Measurements from ENCODE around the gene PCBD1. TPM values are rescaled to one million over a fixed set of nuclear protein-coding genes. Genes with fewer than 3 reads are reported as not detected.

PCBD1 gene
- total and polyA plus RNA-seq, 2 donors (not counting 1 experiment from before 2014, with no cell fraction given), result 6.7 to 14.1 TPM

GRCh38 chr10:70914316-70914864 is 26.0 kb upstream of the PCBD1 start:
- no peak overlapping the region for H3K4me3 Mint-ChIP-seq
- Histone ChIP-seq H3K36me3 (replicated peaks in 1 of 2; ENCODE audit: control extremely low read depth in 1 of 2, control insufficient read depth in 1 of 2, extremely low read depth in 1 of 2, insufficient read depth in 2 of 2, low read length in 1 of 2) (no peaks in the 10 kb centered on the region), H4K20me1 (ENCODE audit: control insufficient read depth, insufficient read depth, low read length, poor library complexity, severe bottlenecking) (no peaks in the 10 kb centered on the region), H3K9ac (ENCODE audit: low read length) (no peak overlapping the region), H3K9me3 (ENCODE audit: control extremely low read depth in 1 of 3, control insufficient read depth in 2 of 3, insufficient read depth in 1 of 3, low read length in 2 of 3) (peaks cover 0 to 4% (median 0%) of the 10 kb centered on the region in 3 donors), H3K4me2 (replicated peaks; ENCODE audit: low read depth, low read length, poor library complexity, severe bottlenecking) (no peak overlapping the region), H2AFZ (ENCODE audit: insufficient read depth, low read depth, low read length, poor library complexity, severe bottlenecking) (no peak overlapping the region), H3K4me1 (ENCODE audit: control insufficient read depth in 2 of 2, insufficient read depth in 2 of 2, low read length in 2 of 2) (no peaks in the 10 kb centered on the region), H3K4me3 (ENCODE audit: control extremely low read depth in 1 of 5, extremely low read depth in 1 of 5, insufficient read depth in 1 of 5, low read depth in 2 of 5, low read length in 4 of 5) (no peak overlapping the region), H3K27ac (ENCODE audit: low read length in 2 of 2) (no peak overlapping the region), H3K27me3 (replicated peaks in 1 of 4; ENCODE audit: control extremely low read depth in 1 of 4, control insufficient read depth in 3 of 4, insufficient read depth in 4 of 4, low read length in 3 of 4) (peaks cover 0 to 2% (median 0%) of the 10 kb centered on the region in 4 experiments), H3K79me2 (ENCODE audit: control insufficient read depth, insufficient read depth, low read length) (no peaks in the 10 kb centered on the region)
- H3K9me3 Mint-ChIP-seq (ENCODE audit: insufficient read depth), result no peaks in the 10 kb centered on the region
- intact Hi-C loops (cut with micrococcal nuclease), result no loop called here
- no peaks in the 10 kb centered on the region for H3K4me1 Mint-ChIP-seq
- H3K27me3 Mint-ChIP-seq, result peaks cover 9% of the 10 kb centered on the region
- POLR2A ChIA-PET, result no interaction called here
- WGBS (ENCODE audit: insufficient coverage), result 87% methylated on average over 7 of the region's 10 CpGs
- TF ChIP-seq EZH2 (IDR thresholded peaks at IDR 0.05; ENCODE audit: borderline replicate concordance, insufficient read depth, low read depth, low read length, poor library complexity, severe bottlenecking) (no peak), CTCF (IDR thresholded peaks at IDR 0.05) (no peak)
- no peak overlapping the region for H3K27ac Mint-ChIP-seq
- DNase-seq (no peak), ATAC-seq (ENCODE audit: low read depth) (no peak)
- CTCF ChIA-PET, result no interaction called here

- Mint-ChIP-seq H3K27me3 (peaks cover 9% of the 10 kb centered on the region), H3K4me3 (no peak overlapping the region), H3K27ac (no peak overlapping the region), H3K4me1 (no peaks in the 10 kb centered on the region), H3K9me3 (ENCODE audit: insufficient read depth) (no peaks in the 10 kb centered on the region)
- CTCF ChIA-PET, result no interaction called here
- H3K79me2 ChIP-seq (ENCODE audit: control insufficient read depth, insufficient read depth, low read length), result no peaks in the 10 kb centered on the region
- ATAC-seq (ENCODE audit: low read depth) (no peak), DNase-seq (no peak)
- no peak overlapping the region for H3K4me3 ChIP-seq (ENCODE audit: control extremely low read depth in 1 of 5, extremely low read depth in 1 of 5, insufficient read depth in 1 of 5, low read depth in 2 of 5, low read length in 4 of 5)
- H3K9ac ChIP-seq (ENCODE audit: low read length), result no peak overlapping the region
- no peaks in the 10 kb centered on the region for H4K20me1 ChIP-seq (ENCODE audit: control insufficient read depth, insufficient read depth, low read length, poor library complexity, severe bottlenecking)
- H2AFZ ChIP-seq (ENCODE audit: insufficient read depth, low read depth, low read length, poor library complexity, severe bottlenecking), result no peak overlapping the region
- H3K4me2 ChIP-seq (replicated peaks; ENCODE audit: low read depth, low read length, poor library complexity, severe bottlenecking), result no peak overlapping the region
- H3K27ac ChIP-seq (ENCODE audit: low read length in 2 of 2), result no peak overlapping the region
- 100% methylated on average over 1 of the region's 3 CpGs for WGBS (ENCODE audit: insufficient coverage)
- no peaks in the 10 kb centered on the region for H3K36me3 ChIP-seq (replicated peaks in 1 of 2; ENCODE audit: control extremely low read depth in 1 of 2, control insufficient read depth in 1 of 2, extremely low read depth in 1 of 2, insufficient read depth in 2 of 2, low read length in 1 of 2)
- POLR2A ChIA-PET, result no interaction called here
- no peak for TF ChIP-seq EZH2 (IDR thresholded peaks at IDR 0.05; ENCODE audit: borderline replicate concordance, insufficient read depth, low read depth, low read length, poor library complexity, severe bottlenecking)
- TF ChIP-seq CTCF (IDR thresholded peaks at IDR 0.05), result no peak
- H3K27me3 ChIP-seq (replicated peaks in 1 of 4; ENCODE audit: control extremely low read depth in 1 of 4, control insufficient read depth in 3 of 4, insufficient read depth in 4 of 4, low read length in 3 of 4), result peaks cover 0 to 3% (median 0%) of the 10 kb centered on the region in 4 experiments
- H3K9me3 ChIP-seq (ENCODE audit: control extremely low read depth in 1 of 3, control insufficient read depth in 2 of 3, insufficient read depth in 1 of 3, low read length in 2 of 3), result peaks cover 0 to 4% (median 0%) of the 10 kb centered on the region in 3 donors
- no peaks in the 10 kb centered on the region for H3K4me1 ChIP-seq (ENCODE audit: control insufficient read depth in 2 of 2, insufficient read depth in 2 of 2, low read length in 2 of 2)
- intact Hi-C loops (cut with micrococcal nuclease), result no loop called here
Measured at GRCh38 chr10:70913893-70914240, 25.5 kb upstream of the PCBD1 start.
